ENCODE results near the gene MAPK8IP2.

The MAPK8IP2 gene

DNA sequence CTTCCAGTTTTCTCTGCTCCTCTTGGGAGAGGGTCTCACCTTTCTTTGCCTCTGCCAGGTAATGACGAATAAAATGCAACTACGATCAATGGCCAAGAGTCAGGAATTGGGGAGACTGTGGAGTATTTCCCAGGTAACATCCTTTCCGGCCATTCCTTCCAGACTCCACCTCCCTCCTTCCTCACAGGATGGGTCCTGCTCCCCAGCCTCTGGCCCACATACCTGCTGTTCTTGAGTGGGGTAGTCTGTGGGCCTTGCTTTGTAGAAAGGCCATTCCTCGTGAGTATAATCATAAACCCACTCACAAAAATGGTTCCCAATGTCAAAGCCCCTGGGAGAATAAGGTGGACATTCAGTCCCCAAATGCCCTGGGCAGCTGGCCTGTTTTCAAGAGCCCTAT, 20.8 kb upstream of the MAPK8IP2 start:
- in situ Hi-C loops (cut with HindIII; ENCODE audit: low sequenced_read_pairs), result loop anchor here (5.0 kb wide), 1 partner anchor 48 kb away; the partner anchor contains the start of gene ARSA

GRCh38 chr22:50581031-50581949, 19.3 kb upstream of the MAPK8IP2 start:
- peak overlapping the region; percentile 77 for H3K4me3 ChIP-seq (ENCODE audit: low read depth, low read length)
- no peak for DNase-seq (ENCODE audit: low read depth)
- in situ Hi-C loops (cut with HindIII; ENCODE audit: low sequenced_read_pairs), result no loop called here
- TF ChIP-seq CTCF (IDR thresholded peaks at IDR 0.05; ENCODE audit: low read depth, low read length, missing control alignments), result no peak

More for the DNA sequence above, 20.8 kb upstream of the MAPK8IP2 start:
- no peak overlapping the region for H3K4me3 ChIP-seq (ENCODE audit: low read depth, low read length)
- no peak for DNase-seq (ENCODE audit: low read depth)
- TF ChIP-seq CTCF (IDR thresholded peaks at IDR 0.05; ENCODE audit: low read depth, low read length, missing control alignments), result no peak

DNA sequence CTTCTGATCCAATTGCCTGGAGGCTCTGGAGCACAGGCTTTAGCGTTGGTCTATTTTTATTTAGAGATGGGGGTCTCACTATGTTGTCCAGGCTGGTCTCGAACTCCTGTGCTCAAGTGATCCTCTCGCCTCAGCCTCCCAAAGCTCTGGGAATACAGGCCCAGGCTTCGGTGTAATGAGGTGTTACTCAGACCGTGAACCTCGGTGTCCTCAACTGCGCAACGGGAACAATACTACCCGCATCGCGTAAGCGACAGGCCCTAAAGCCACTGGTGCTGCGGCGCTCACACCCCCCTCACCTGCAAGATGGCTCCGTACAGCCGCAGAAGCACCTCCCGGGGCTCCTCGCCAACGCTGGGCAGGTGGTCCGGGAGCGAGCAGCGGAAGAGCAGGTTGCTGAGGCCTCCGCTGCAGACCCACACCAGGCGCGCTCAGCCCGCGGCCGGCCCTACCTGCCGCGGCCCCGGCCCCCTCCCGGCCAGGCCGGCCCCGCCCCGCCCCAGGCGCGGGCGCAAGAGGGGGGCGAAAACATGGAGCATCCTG, 18.6 kb upstream of the MAPK8IP2 start:
- H3K4me3 ChIP-seq (ENCODE audit: low read depth, low read length), result peak overlapping the region; percentile 77
- no peak for DNase-seq (ENCODE audit: low read depth)
- TF ChIP-seq CTCF (IDR thresholded peaks at IDR 0.05; ENCODE audit: low read depth, low read length, missing control alignments), result no peak
- in situ Hi-C loops (cut with HindIII; ENCODE audit: low sequenced_read_pairs), result no loop called here

GRCh38 chr22:50582493-50583293, 17.9 kb upstream of the MAPK8IP2 start, which contains the start of gene CHKB:
TSS of gene CHKB (minus strand) at chr22:50582849. CDS start at chr22:50582781, 68 bp downstream.
- in situ Hi-C loops (cut with HindIII; ENCODE audit: low sequenced_read_pairs), result no loop called here
- no peak for TF ChIP-seq CTCF (IDR thresholded peaks at IDR 0.05; ENCODE audit: low read depth, low read length, missing control alignments)
- peak; percentile 90 for DNase-seq (ENCODE audit: low read depth)
- H3K4me3 ChIP-seq (ENCODE audit: low read depth, low read length), result peak within 1 kb of the TSS; percentile 77

- H3K4me3 ChIP-seq (ENCODE audit: low read depth, low read length), result peak overlapping the region; percentile 77
- in situ Hi-C loops (cut with HindIII; ENCODE audit: low sequenced_read_pairs), result no loop called here
- TF ChIP-seq CTCF (IDR thresholded peaks at IDR 0.05; ENCODE audit: low read depth, low read length, missing control alignments), result peak; percentile 5
- no peak for DNase-seq (ENCODE audit: low read depth)
Observed at GRCh38 chr22:50583294-50583861, 17.2 kb upstream of the MAPK8IP2 start.
